Stimulated activated CD4-positive, alpha-beta T cell treated with anti-CD3 and anti-CD28 coated beads, Interleukin-2, amount 100 ng/mL, for 4 hours (primary cell): Measurements from ENCODE around the gene SLC3A2.
"Not testable (repeated sequence)": the region's sequence is repeated elsewhere in the genome, so short reads cannot be mapped to it uniquely, and the experiment has no call there.

Experiments used
- DNase-seq: peaks from one replicate; pipeline ENCODE4 v3.0.0-alpha.2; 2020; ENCODE audit warnings: low read depth

SLC3A2 gene

DNA sequence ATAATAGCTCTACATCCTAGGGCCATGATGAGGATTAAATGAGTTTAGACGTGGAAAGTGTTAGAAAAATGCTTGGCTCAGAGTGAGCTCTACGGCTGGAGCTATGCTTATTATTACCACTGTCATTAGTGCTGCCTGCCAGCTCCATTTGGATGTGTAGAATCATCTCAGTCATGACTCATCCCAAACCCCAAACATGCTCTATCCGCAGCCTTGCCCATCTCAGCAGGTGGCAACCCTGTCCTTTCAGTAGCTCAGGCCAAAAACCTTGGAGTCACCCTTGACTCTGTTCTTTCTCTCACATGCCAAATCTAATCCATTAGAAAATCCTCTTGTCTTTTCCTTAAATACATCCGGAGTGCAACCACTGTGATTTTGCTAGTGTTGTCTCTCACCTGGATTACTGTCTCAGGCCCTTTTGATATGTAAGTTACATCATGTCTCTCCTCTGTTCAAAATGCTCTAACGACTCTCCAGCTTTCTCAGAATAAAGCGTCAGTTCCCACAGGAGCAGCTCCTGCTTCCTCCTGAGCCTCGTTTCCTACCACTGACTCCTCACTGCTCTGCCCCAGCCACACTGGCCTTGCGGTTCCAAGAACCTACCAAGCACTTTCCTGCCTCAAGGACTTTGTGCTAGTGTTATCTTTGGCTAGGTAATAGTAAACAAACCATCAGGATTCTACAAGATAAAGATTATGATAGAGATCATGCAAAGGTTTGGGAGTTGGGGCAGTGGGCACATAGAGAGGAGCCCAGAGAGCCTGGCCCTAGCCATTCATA, 51.0 kb downstream of the SLC3A2 start:
- no peak for DNase-seq

DNA sequence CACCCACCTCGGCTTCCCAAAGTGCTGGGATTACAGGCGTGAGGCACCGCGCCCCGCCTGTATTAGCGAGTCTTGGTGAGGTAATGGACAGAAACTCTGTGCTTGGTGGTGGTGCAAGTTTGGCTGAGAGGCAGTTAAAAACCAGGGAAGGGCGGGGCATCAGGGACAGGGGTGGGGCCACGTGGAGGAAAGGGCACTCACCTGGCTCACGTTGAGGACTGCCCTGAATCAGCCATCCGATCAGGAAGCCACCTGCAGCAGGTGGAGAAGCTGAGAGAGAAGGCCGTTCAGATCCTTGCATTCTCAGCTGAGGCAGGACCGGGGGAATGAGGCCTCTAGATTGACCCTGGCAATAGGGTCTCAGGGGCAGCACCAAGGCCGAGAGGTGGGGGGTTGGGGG, 52.6 kb downstream of the SLC3A2 start:
- DNase-seq, result no peak

DNA sequence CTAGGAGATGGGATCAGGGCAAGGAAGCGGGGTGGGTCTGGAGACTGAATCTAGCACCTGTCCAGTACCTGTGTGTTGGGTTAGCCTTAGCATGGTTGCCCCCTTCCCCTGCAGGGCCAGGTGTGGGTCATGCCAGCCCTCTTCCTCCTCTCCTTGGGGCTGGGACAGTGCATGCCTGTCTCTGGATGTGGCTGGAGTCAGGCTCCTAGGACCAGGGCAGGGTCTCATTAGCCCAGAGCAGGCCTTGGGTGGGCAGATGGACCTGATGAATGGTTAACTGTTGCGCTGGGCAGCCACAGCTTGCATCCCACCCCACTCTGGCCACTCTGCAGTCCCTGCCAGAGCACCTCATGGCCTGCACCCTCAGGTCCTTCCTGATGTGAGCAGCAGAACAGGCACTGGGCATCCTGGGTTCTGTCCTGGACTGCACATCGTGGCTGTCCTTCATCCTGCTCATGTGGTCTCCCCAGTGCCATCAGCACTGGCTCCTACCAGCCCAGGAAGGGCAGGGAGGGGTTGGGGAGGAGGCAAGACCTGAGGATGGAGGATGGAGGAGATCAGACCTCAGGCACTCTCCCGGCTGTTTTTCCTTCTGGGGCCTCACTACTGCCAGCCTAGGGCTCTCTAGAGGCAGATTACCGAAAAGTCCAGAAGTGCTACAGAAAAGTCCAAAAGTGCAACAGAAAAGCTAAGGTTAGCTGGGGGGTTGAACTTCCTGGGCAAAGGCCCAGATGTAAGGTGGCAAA, 53.2 kb downstream of the SLC3A2 start:
- no peak for DNase-seq

DNA sequence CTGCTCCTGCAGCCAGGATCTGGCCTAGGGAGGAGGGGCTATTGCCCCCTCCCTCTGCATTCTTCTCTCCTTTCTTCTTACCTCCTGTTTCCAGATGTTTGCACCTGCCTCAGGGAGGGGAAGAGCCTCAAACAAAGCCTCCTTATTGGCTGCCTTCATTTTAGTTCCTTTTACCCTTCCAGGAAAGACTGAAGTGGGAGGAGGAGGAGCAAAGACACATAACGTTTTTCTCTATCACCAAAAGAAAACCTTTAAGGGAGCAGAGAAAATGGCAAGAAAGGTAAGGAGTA, 53.7 kb downstream of the SLC3A2 start:
- no peak for DNase-seq

DNA sequence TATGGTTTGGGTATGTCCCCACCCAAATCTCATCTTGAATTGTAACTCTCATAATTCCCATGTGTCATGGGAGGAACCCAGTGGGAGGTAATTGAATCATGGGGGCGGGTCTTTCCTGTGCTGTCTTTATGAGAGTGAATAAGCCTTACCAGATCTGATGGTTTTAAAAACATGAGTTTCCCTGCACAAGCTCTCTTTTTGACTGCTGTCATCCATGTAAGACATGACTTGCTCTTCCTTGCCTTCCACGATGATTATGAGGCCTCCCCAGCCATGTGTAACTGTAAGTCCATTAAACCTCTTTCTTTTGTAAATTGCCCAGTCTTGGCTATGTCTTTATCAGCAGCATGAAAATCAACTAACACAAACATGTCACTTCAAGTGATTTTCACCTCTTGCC, 56.8 kb downstream of the SLC3A2 start:
- DNase-seq, result not testable (repeated sequence)
